ENCODE measurements around the gene DHRS4. TPM values are rescaled to one million over a fixed set of nuclear protein-coding genes. Genes with fewer than 3 reads are reported as not detected.
"Not testable (repeated sequence)": the region's sequence is repeated elsewhere in the genome, so short reads cannot be mapped to it uniquely, and the experiment has no call there.

Gene DHRS4
- total RNA-seq, 1 experiment from 2014 or later = 42.8 TPM

- Histone ChIP-seq H3K27ac (no peak overlapping the region), H3K27me3 (replicated peaks) (peaks cover 5% of the 10 kb centered on the region; the same call in 1 of the 2 replicates), H3K4me1 (replicated peaks) (no peaks in the 10 kb centered on the region), H3K36me3 (no peaks in the 10 kb centered on the region), H3K4me3 (no peak overlapping the region), H3K9me3 (replicated peaks) (no peaks in the 10 kb centered on the region; the same call in 1 of the 2 replicates)
- DNase-seq (ENCODE audit: low read depth in 1 of 2, low spot score in 2 of 2) = no peak
These were observed 20.9 kb upstream of the DHRS4 start for GRCh38 chr14:23932639-23933038.

GRCh38 chr14:23933108-23933741 lies 20.3 kb upstream of the DHRS4 start:
- DNase-seq (ENCODE audit: low read depth in 1 of 2, low spot score in 2 of 2) = no peak
- Histone ChIP-seq H3K27me3 (replicated peaks) (peaks cover 5% of the 10 kb centered on the region; the same call in 1 of the 2 replicates), H3K4me3 (no peak overlapping the region), H3K4me1 (replicated peaks) (no peaks in the 10 kb centered on the region), H3K36me3 (no peaks in the 10 kb centered on the region), H3K27ac (no peak overlapping the region), H3K9me3 (replicated peaks) (no peaks in the 10 kb centered on the region; the same call in 1 of the 2 replicates)

- Histone ChIP-seq H3K27ac (no peak overlapping the region), H3K9me3 (replicated peaks) (no peaks in the 10 kb centered on the region; the same call in 1 of the 2 replicates), H3K4me3 (no peak overlapping the region), H3K4me1 (replicated peaks) (no peaks in the 10 kb centered on the region), H3K27me3 (replicated peaks) (peaks cover 5% of the 10 kb centered on the region; the same call in 1 of the 2 replicates), H3K36me3 (no peaks in the 10 kb centered on the region)
- no peak for DNase-seq (ENCODE audit: low read depth in 1 of 2, low spot score in 2 of 2)
These were observed 19.8 kb upstream of the DHRS4 start for GRCh38 chr14:23933742-23934128.

GRCh38 chr14:23935158-23935557 lies 18.4 kb upstream of the DHRS4 start:
- Histone ChIP-seq H3K27ac (no peak overlapping the region), H3K27me3 (replicated peaks) (no peaks in the 10 kb centered on the region), H3K4me1 (replicated peaks) (no peaks in the 10 kb centered on the region; the same call in 1 of the 2 replicates), H3K36me3 (no peaks in the 10 kb centered on the region), H3K4me3 (no peak overlapping the region), H3K9me3 (replicated peaks) (no peaks in the 10 kb centered on the region)
- no peak for DNase-seq (ENCODE audit: low read depth in 1 of 2, low spot score in 2 of 2)

- no peak overlapping the region for H3K4me3 ChIP-seq
- no peaks in the 10 kb centered on the region; the same call in 1 of the 2 replicates for H3K4me1 ChIP-seq (replicated peaks)
- H3K36me3 ChIP-seq = no peaks in the 10 kb centered on the region
- H3K9me3 ChIP-seq (replicated peaks) = no peaks in the 10 kb centered on the region
- no peaks in the 10 kb centered on the region for H3K27me3 ChIP-seq (replicated peaks)
- no peak for DNase-seq (ENCODE audit: low read depth in 1 of 2, low spot score in 2 of 2)
- H3K27ac ChIP-seq = no peak overlapping the region
These were observed 17.3 kb upstream of the DHRS4 start for GRCh38 chr14:23936084-23936829.

DNA sequence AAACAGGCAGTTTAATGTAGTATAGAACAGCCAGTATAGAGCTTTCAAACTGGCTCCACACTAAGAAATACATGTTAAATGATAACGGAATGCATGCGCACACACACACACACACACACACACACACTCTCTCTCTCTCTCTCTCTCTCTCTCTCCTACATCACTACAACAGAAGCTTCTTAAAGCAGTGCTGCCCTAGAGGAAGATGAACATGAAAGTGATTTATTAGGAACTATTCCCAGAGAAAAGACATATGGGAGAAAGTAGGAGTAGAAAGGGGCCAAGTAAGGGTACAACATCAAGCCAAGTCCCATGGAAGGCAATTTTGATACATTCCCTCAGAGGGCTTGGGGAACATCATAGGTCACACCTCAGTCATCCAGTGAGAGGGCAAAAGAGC lies 16.4 kb upstream of the DHRS4 start:
- Histone ChIP-seq H3K36me3 (no peaks in the 10 kb centered on the region), H3K4me1 (replicated peaks) (no peaks in the 10 kb centered on the region; the same call in 1 of the 2 replicates), H3K9me3 (replicated peaks) (no peaks in the 10 kb centered on the region), H3K4me3 (no peak overlapping the region), H3K27me3 (replicated peaks) (no peaks in the 10 kb centered on the region), H3K27ac (no peak overlapping the region)
- no peak for DNase-seq (ENCODE audit: low read depth in 1 of 2, low spot score in 2 of 2)

GRCh38 chr14:23938823-23939222 lies 14.7 kb upstream of the DHRS4 start:
- Histone ChIP-seq H3K27ac (no peak overlapping the region), H3K9me3 (replicated peaks) (no peaks in the 10 kb centered on the region), H3K4me3 (no peak overlapping the region), H3K36me3 (no peaks in the 10 kb centered on the region), H3K4me1 (replicated peaks) (no peaks in the 10 kb centered on the region; the same call in 1 of the 2 replicates), H3K27me3 (replicated peaks) (no peaks in the 10 kb centered on the region)
- DNase-seq (ENCODE audit: low read depth in 1 of 2, low spot score in 2 of 2) = no peak

- no peak for DNase-seq (ENCODE audit: low read depth in 1 of 2, low spot score in 2 of 2)
- Histone ChIP-seq H3K9me3 (replicated peaks) (no peaks in the 10 kb centered on the region), H3K4me1 (replicated peaks) (no peaks in the 10 kb centered on the region; the same call in 1 of the 2 replicates), H3K27me3 (replicated peaks) (no peaks in the 10 kb centered on the region), H3K27ac (no peak overlapping the region), H3K36me3 (no peaks in the 10 kb centered on the region), H3K4me3 (no peak overlapping the region)
These were observed 13.8 kb upstream of the DHRS4 start for GRCh38 chr14:23939607-23940326.

DNA sequence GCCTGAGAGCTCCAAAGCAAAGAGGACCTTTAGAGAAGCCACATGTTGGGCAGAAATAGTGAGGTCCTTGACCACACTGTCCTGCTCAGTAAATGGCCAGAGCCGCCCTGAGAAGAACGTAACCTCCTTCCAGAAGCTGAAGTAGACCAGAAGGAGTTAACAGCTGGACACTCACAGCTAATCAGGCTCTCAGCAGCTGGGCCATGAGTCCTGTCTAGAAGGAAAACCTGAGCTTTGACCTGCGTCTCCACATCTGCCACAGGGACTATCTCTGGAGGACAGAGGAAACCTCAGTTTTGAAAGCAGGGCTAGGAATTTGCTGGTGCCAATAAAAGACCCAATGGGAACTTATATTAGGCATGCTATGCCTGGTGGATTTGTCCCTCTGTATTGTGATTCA lies 12.3 kb upstream of the DHRS4 start:
- no peaks in the 10 kb centered on the region for H3K27me3 ChIP-seq (replicated peaks)
- no peaks in the 10 kb centered on the region for H3K36me3 ChIP-seq
- H3K4me1 ChIP-seq (replicated peaks) = no peaks in the 10 kb centered on the region; the same call in 1 of the 2 replicates
- no peak overlapping the region for H3K27ac ChIP-seq
- no peak for DNase-seq (ENCODE audit: low read depth in 1 of 2, low spot score in 2 of 2)
- no peaks in the 10 kb centered on the region for H3K9me3 ChIP-seq (replicated peaks)
- no peak overlapping the region for H3K4me3 ChIP-seq

- Histone ChIP-seq H3K4me1 (replicated peaks) (no peaks in the 10 kb centered on the region; the same call in 1 of the 2 replicates), H3K4me3 (no peak overlapping the region), H3K27me3 (replicated peaks) (no peaks in the 10 kb centered on the region), H3K27ac (no peak overlapping the region), H3K36me3 (no peaks in the 10 kb centered on the region), H3K9me3 (replicated peaks) (no peaks in the 10 kb centered on the region)
- no peak for DNase-seq (ENCODE audit: low read depth in 1 of 2, low spot score in 2 of 2)
These were observed 11.9 kb upstream of the DHRS4 start for GRCh38 chr14:23941669-23942068.

- no peak for DNase-seq (ENCODE audit: low read depth in 1 of 2, low spot score in 2 of 2)
- Histone ChIP-seq H3K4me1 (replicated peaks) (no peaks in the 10 kb centered on the region; the same call in 1 of the 2 replicates), H3K27me3 (replicated peaks) (no peaks in the 10 kb centered on the region), H3K27ac (no peak overlapping the region), H3K4me3 (no peak overlapping the region), H3K36me3 (no peaks in the 10 kb centered on the region), H3K9me3 (replicated peaks) (no peaks in the 10 kb centered on the region)
These were observed 11.0 kb upstream of the DHRS4 start for GRCh38 chr14:23942587-23942986.

- not testable (repeated sequence) for H3K36me3 ChIP-seq
These were observed 4.5 kb upstream of the DHRS4 start for GRCh38 chr14:23949069-23949468.

DNA sequence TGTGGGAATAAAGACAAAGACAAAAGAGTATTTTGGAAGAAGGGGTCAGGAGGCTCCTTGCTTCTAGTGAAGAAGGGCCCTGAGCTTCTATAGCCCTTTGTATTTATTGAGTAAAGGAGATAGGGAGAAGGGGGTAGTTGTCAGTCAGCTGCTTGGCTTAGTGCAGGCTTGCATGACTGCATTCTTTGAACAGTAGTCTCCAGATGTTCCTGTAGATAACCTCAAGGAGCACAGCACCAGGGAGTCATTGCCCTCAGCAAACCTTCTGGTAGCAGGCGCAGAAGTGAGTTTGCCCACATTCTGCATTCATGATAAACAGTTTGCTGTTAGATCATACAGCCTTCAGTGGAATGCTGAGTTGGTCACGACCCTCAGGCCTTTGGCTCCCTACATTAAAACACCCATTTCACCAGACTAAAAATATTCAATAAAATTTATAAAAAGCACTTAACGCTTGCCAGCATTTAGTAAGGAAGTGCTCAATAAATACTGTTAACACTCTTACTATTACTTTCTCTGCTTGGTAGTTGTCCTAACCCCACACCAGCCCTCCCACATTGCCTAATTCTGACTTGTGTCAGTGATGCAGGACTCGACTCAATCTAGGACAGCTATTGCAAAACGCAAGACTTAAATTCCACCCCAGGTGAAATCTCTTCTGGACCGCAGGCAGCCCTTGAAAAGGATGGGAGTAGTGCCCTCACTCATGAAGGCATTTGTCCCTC lies 3.0 kb upstream of the DHRS4 start:
- Histone ChIP-seq H3K27ac (no peak overlapping the region), H3K27me3 (replicated peaks) (no peaks in the 10 kb centered on the region), H3K4me3 (no peak overlapping the region), H3K9me3 (replicated peaks) (no peaks in the 10 kb centered on the region), H3K4me1 (replicated peaks) (no peaks in the 10 kb centered on the region), H3K36me3 (no peaks in the 10 kb centered on the region)
- DNase-seq (ENCODE audit: low read depth in 1 of 2, low spot score in 2 of 2) = no peak

More at GRCh38 chr14:23949069-23949468, 4.5 kb upstream of the DHRS4 start:
- H3K27me3 ChIP-seq (replicated peaks); H3K4me3 ChIP-seq; DNase-seq (ENCODE audit: low read depth in 1 of 2, low spot score in 2 of 2); H3K4me1 ChIP-seq (replicated peaks); H3K9me3 ChIP-seq (replicated peaks); H3K27ac ChIP-seq: not testable (repeated sequence)

All from SJSA1 (cell line).